Stromal cell of bone marrow (primary cell): ENCODE results near the gene CPE.
"Not testable (repeated sequence)": the region's sequence is repeated elsewhere in the genome, so short reads cannot be mapped to it uniquely, and the experiment has no call there.

ENCODE experiments used
- DNase-seq: peaks from one replicate; pipeline ENCODE4 v3.0.0-alpha.2; 2012; ENCODE audit warnings: low read depth

The CPE gene

GRCh38 chr4:165378745-165379677 is at the start of gene CPE:
Gene CPE, plus strand, starts transcription at chr4:165379008. Its CDS starts 214 bp downstream, at chr4:165379222.
- DNase-seq, result no peak

DNA sequence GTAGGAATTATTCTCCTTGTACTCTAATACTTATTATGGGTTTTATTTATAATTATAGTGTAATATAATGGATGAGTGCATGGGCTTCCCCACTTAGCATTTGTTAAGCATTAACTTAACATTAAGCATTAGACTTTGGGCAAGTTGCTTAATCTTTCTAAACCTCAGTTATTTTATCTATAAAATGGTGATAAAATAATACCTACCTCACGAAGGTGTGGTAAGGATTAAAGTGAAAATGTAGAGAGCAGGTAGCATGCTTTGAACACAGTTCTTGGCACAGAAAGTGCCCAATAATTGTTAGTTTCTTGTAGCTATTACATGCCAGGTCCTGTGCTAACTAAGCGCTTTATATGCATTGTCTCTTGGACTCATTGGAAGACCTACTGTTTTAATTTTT is 48.7 kb upstream of the CPE start:
- DNase-seq, result no peak

DNA sequence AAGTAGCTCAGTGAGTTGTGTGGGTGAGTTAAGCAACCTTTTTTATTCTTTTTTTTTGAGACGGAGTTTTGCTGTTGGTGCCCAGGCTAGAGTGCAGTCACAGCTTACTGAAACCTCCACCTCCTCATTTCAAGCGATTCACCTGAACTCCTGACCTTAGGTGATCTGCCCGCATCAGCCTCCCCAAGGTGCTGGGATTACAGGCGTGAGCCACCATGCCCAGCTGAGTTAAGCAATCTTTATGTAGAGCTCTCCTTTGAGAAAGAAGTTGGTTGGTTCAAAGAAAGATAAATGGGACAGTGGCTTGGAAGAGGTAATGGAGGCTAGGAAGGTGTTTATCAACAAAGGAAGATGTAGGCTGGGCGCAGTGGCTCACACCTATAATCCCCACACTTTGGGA is 48.1 kb upstream of the CPE start:
- no peak for DNase-seq

DNA sequence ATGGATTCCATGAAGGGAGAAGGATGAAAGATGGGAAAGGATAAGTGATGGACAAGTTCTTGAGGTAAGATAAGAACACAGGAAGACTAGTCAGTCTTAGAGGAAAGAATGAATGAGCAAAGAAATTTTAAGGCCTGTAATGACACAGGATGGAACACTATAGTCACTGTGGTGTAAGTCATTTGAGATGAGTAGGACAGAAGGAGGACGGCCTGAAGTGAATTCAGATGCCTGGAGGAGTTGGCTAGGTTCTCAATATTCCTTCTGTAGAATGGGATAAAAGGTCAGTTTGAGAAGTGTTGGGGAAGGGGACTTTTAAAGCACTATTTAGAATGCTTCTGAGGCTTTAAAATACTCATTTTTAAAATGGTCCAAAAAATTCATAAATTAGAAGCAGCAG is 47.4 kb upstream of the CPE start:
- no peak for DNase-seq

DNA sequence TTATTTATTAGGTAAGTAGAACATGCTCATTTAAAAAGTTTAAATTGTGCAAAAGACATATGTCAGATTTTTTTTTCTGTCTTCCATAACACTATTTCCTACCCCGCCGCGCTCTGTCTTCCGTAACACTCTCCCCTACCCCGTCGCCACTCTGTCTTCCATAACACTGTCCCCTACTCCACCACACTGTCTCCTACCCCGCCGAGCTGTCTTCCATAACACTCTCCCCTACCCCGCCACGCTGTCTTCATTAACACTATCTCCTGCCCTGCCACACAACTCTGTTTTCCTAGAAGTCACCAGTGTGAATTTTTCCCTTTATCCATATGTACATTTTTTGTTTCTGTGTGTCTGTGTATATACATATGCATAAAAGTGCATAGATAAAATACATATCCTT is 47.0 kb upstream of the CPE start:
- no peak for DNase-seq

DNA sequence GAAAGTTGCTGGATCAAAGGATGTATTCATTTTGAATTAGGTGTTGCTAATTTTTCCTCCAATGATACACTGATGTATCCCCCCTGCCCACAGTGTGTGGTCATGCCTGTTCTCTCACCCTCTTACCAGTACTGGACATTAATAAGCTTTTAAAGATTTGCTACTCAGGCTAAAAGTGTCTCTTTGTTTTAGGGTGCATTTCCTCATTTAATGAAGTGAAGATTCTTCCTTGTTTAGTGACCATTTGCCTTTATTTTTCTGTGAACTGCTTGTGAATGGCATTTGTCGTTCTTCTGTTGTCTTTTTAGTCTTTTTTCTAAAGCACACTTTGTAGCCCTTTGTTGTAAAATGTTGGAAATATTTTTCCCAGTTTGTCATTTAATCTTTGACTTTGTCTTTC is 46.3 kb upstream of the CPE start:
- no peak for DNase-seq

DNA sequence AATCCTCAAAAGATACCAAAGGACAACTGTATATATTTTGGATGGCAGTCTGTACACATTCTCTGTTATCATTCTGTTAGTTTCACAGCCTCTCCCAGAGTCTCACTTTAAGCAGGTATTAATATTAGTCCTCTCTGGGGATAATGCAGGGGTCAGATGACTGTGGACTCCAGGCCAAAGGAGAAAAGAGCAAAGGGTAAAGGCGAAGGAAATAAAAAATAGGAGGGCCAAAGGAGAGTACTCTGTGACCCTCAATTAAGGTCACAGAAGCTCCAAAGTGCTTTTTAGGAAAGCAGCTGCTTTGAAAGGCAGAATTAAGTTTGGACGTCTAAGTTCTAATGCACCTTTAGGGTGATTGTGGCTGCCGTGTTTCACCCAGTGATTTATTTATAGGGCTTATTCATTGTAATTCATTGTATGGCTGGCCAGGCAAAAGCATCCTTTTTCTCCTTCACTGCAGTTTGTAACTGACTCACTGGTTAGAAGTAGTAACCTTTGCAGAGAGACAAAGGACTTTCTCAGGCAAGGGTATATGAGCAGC is 43.6 kb upstream of the CPE start:
- DNase-seq, result no peak

- DNase-seq, result no peak
These were observed 42.1 kb upstream of the CPE start for GRCh38 chr4:165336743-165337142.

- not testable (repeated sequence) for DNase-seq
These were observed 36.5 kb upstream of the CPE start for GRCh38 chr4:165342340-165342739.

GRCh38 chr4:165343353-165344191 is 35.2 kb upstream of the CPE start:
- no peak for DNase-seq

GRCh38 chr4:165345666-165346417 is 33.0 kb upstream of the CPE start:
- no peak for DNase-seq

DNA sequence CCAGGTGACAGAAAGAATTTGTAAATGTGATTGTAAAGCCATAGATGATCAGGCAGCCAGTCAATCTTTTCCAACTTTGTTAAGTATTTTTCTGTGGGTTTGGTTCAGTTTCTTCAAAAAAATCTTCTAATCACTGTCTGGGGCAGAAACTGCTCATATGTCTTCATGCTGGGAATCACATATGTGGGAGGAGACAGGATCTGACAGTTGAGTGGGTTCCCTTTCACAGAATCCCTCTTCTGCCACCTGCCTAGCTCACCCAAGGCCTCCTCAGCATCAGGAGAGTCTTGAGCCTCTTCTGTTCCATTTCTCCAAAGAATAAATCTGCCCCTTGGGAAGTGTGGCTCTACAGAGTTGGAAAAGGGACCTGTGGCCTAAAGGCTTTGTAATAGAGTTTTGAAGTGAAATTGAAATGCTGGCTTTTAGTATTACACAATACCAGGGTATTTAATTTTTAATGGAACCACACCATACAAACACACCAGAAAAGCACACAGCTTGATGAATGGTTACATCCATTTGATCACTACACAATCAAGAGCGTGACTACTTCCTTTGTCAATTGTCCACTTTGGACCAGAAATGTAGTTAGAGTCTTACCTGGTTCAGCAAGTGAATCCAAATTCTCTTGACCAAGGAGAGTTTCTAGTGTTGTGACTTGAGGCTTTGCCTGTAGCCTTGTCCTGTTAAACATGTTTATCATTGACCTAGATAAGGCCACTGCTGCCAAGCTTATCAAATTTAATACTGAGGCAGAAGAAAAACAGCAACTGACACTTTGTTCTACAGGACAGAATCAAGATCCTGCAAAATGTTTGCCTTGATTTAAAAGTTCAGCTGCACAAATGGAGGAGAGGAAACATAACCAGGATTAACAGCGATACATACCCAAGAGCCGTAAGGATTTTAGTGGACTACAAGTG is 30.9 kb upstream of the CPE start:
- DNase-seq, result no peak

GRCh38 chr4:165351359-165352130 is 27.3 kb upstream of the CPE start:
- no peak for DNase-seq

- no peak for DNase-seq
These were observed 22.9 kb upstream of the CPE start for GRCh38 chr4:165355900-165356300.

- DNase-seq, result no peak
These were observed 19.3 kb upstream of the CPE start for GRCh38 chr4:165359506-165359905.

DNA sequence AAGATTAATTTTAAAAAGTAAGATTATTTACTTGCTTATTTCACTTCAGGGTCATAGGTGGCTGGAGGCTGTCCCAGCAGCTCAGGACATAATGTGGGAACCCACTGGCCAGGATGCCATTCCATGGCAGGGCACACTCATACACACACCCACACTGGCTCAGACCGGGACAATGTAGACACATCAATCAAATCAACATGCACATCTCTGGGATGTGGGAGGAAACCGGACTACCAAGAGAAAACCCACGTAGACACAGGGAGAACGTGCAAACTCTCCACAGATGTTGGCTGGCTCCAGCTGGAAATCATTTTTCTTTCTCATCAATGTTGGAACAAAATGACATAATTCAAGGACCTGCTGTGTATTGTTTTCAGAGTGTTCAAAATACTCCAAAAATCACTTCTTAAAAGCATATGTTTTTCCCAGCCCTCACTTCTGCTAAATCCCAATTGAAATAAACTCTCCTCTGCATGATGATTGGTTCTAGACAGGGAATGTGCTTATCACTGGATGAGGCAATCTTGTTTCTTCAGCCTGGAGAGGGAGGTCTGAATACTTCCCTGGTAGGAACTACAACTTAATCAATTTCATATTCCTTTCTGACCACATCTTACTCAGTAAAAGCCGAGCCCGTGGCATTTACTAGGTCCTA is 18.6 kb upstream of the CPE start:
- no peak for DNase-seq

DNA sequence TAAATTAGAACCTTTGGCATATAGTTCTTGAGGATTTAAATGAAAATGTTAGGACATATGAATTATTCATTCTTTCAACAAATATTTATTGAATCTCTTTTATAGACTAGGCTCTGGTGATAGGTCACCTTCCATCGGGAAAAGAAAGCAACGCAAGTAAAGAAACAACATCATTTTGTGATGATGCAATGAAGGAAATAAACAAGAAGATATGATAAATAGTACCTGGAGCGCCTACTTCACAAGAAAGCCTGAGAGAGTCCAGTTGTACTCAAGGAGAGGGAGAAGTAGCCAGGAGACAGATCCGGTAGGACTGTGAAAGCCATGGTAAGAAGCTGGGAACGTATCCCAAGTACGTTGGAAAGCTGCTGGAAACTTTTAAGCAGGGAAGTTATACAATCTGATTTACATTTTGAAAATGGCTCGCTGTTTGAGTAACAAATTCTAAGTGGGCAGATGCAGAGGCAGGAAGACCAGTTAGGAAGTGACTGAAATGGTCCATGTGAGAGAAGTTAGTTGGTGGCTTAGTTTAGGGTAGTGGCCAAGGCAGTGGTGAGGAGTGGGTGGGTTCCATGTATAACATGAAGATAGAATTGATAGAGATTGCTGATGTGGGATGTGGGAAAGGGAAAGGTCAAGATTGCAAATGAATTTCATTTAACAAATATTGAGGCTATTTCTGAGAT is 17.7 kb upstream of the CPE start:
- DNase-seq, result no peak

DNA sequence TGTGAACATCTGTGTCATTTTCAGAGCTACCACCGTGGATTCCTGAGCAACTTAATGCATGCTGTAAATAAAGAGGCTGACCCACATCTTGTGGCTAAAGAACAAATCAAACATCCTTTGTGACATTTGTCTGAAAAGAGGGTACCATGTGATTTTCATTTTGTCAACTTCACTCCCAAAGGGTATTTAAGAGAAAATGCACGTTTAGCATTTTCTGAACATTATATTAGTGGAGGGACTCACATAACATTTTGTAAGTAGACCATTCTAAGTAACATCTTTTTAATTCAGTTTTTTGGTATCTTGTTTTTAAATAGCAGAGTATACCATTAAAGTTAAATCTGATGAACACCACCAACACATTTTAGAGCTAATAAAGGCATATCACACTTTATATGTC is 17.0 kb upstream of the CPE start:
- no peak for DNase-seq

- DNase-seq, result no peak
These were observed 14.2 kb upstream of the CPE start for GRCh38 chr4:165364452-165365080.
